Measurements from ENCODE around the gene SFXN3.

GRCh38 chr10:100987685-100988049, 43.4 kb upstream of the SFXN3 start:
- TF ChIP-seq CTCF (IDR thresholded peaks at IDR 0.05) (no peak), POLR2AphosphoS5 (IDR thresholded peaks at IDR 0.05) (no peak), EP300 (IDR thresholded peaks at IDR 0.05) (no peak)

All from upper lobe of left lung (tissue), 4 donors.